ENCODE data around the gene PHLDA1.

PHLDA1 gene

GRCh38 chr12:76020731-76021672, 10.6 kb downstream of the PHLDA1 start:
- no peak for DNase-seq
- intact Hi-C loops (cut with DNase I) = loop anchor here (10.0 kb wide), 1 partner anchor 296 kb away; no protein-coding TSS in a partner anchor

DNA sequence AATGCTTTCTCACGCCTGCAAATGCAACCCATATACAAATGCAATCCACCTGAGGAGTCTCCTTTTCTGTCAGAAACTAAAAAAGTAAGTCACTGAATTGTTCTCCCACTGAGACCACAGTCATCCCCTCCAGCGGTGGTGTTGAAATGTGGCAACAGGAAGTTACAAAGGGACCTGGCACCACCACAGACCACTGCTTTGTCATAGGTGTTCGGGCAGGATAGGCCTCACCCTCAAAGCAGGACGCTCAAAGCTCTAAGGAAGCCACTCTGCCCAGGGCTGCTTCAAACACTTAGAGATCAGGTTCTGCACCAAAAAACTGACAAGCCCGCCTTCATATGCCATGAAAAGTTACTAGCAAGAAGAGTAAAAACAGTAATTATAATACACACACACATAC, 11.3 kb downstream of the PHLDA1 start:
- intact Hi-C loops (cut with DNase I) = loop anchor here (10.0 kb wide), 1 partner anchor 295 kb away; no protein-coding TSS in a partner anchor
- no peak for DNase-seq

- DNase-seq = no peak
- intact Hi-C loops (cut with DNase I) = no loop called here
Measured at GRCh38 chr12:76018672-76019071, 12.9 kb downstream of the PHLDA1 start.

- intact Hi-C loops (cut with DNase I) = no loop called here
- no peak for DNase-seq
Measured at GRCh38 chr12:76018111-76018510, 13.5 kb downstream of the PHLDA1 start.

DNA sequence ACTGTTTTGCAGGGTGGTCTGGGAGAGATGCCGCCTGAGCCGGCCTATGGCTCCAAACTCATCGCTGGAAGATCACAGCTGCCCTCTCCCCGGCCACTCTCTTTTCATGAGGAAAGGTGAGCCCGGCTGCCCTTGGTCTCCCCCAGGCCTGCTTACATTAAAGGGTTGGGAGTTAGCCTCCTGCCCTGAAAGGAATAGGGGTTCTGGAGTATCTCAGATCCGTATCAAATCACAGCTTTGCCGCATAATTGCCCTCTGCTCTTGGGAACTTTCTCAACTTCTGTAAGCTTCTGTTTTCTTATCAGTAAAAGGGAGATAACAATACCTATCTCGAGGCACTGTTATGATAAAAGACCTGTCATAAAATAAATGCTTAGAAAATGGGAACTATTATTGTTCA, 17.6 kb downstream of the PHLDA1 start:
- intact Hi-C loops (cut with DNase I) = no loop called here
- no peak for DNase-seq

DNA sequence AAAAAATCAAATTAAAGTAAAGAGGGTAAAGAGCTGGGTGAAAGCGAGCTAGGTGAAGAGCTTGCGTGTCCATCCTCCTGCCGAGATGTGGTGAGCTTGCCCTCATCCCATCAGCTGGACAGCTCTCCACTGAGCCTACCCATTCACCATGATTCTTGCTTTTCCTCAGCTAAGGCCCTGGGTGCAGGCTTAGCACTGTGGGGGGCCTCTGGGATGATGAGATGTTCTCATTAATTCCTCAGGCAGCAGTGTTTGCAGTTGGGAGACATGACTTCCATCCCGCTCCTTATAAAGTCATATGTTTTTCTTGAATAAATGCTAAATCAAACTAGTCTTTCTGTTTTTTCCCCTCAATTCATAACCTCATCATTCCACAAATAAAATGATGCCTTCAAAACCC, 18.0 kb downstream of the PHLDA1 start:
- intact Hi-C loops (cut with DNase I) = no loop called here
- DNase-seq = no peak

DNA sequence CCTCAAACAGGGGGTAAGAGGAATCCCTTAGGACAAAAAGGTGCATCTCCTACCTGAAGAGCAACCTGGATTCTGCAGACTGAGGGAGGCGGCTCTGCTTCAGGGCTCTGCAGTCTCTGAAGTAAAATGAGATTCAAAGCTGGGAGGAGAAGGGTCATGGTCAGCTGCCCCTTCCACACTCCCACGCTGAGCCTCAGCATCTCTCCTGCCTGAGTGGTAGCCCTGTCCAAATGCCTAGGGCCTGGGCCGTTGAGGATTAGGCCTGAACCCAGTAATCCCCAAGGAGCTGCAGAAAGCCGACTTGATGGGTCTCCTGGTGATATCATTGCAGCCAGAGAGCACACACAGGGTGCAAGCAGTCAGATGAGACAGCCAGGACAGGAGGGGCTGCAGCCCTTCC, 18.9 kb downstream of the PHLDA1 start:
- no peak for DNase-seq
- intact Hi-C loops (cut with DNase I) = no loop called here

- no peak for DNase-seq
- intact Hi-C loops (cut with DNase I) = no loop called here
Measured at GRCh38 chr12:76010732-76011458, 20.7 kb downstream of the PHLDA1 start.

DNA sequence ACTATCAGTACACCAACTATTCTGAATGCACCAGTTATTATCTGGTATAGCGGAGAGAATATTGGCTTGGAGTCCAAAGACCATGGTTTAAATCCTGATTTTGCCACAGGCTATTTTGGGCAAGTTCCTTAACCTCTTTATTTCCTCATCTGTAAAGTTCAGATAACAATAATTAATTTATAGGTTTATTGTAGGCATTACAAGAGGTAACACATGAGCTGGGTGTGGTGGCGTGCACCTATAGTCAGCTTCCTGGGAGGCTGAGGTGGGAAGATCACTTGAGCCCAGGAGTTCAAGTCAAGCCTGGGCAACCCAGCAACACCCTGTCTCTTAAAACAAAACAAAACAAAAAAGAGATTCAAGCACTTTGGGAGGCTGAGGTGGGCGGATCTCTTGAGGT, 23.1 kb downstream of the PHLDA1 start:
- intact Hi-C loops (cut with DNase I) = no loop called here
- DNase-seq = no peak

DNA sequence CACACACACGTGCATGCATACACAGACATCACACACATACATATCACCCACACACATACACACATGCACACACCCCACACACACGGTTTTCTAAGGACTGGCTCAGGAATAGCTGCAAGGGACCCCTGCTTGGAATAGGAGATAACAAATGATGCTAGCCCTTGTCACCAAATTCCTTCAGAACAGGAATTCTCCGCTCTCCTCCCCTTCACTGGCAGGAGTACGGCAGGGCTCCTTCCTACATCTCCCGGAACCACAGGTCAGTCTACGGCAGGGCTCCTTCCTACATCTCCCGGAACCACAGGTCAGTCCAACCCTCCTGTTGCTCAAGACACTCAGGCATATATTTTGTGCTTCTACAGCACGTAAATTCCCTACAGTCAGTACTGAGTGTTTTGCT, 23.9 kb downstream of the PHLDA1 start:
- DNase-seq = no peak

GRCh38 chr12:76006028-76006925, 25.3 kb downstream of the PHLDA1 start:
- DNase-seq = no peak
- intact Hi-C loops (cut with DNase I) = no loop called here

More for the DNA sequence above, 23.9 kb downstream of the PHLDA1 start:
- intact Hi-C loops (cut with DNase I) = no loop called here

- intact Hi-C loops (cut with DNase I) = no loop called here
Measured at GRCh38 chr12:76003355-76003638, 28.3 kb downstream of the PHLDA1 start.

DNA sequence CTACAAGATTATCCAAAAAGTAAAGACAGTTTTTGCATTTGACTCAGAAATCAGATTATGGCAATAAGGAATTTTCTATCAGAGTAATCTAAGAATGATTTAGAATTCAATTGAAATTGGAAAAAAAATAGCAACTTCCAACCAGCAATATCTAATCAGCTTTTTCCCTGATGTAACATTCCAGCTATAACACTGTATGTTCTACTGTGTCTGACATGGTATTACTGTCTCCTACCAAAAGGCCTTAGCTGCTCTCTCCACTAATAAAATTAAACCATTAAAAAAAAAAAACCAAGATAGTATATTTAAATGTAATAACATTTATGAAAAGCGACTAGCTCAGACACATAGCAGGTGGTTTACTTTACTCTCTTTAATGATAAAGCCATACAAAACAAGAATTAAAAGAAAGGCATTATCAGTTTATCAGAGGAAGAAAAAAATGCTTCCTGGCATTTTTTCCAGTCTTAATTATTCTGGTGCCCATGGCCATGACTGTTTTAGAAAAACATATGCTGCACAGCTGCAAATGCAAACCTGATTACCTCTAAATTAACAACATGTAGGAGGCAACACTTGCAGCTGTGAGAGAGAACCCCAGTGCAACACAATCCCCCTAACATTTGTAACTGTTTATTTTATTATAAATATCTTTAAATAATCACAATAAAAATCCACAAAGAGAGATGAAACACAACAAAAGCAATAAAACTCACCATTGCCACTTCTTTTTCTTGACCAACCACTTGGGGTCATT, 28.8 kb downstream of the PHLDA1 start:
- DNase-seq = no peak
- intact Hi-C loops (cut with DNase I) = no loop called here

More at GRCh38 chr12:76003355-76003638, 28.3 kb downstream of the PHLDA1 start:
- no peak for DNase-seq

DNA sequence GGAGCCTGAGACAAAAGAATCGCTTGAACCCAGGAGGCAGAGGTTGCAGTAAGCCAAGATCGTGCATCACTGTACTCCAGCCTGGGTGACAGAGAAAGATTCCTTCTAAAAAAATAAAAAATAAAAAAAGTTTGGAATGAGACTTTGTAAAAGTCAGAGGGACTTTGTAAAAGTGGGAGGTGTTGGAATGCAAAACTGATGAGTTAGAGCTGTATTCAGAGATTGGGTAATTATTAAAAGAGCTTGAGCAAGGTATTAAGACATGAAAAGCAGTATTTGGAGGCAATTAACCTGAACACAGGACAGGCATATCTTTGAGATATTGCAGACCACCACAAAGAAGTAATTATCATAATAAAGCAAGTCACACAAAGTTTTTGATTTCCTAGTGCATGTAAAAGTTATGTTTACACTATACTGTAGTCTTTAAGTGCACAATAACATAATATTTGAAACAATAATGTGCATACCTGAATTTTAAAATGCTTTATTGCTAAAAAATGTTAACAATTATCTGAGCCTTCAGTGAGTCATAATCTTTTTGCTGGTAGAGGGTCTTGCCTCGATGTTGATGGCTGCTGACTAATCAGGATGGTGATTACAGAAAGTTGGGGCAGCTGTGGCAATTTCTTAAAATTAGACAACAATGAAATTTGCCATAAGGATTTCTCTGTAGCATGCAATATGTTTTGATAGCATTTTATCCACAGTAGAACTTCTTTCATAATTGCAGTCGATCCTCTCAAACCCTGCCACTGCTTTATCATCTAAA, 33.1 kb downstream of the PHLDA1 start:
- no peak for DNase-seq
- intact Hi-C loops (cut with DNase I) = no loop called here

DNA sequence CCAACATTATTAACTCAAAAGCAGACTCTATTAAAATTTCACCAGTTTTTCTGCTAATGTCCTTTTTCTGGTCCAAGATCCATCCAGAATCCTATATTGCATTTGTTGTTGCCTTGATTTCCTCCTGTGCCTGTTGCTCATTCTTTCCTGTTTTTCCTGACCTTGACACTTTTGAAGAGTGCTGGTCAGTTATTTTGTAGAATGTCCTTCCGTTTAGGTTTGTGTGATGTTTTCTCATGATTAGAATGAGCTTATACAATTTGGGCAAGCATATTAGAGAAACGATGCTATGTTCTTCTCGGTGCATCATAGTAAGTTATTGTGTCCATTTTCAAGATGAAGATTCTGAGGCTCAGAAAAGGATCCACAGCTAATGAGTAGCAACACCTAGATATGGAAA, 33.9 kb downstream of the PHLDA1 start:
- DNase-seq = no peak
- intact Hi-C loops (cut with DNase I) = no loop called here

- intact Hi-C loops (cut with DNase I) = no loop called here
- DNase-seq = no peak
Measured at GRCh38 chr12:75996861-75997447, 34.6 kb downstream of the PHLDA1 start.

- intact Hi-C loops (cut with DNase I) = no loop called here
- DNase-seq = no peak
Measured at GRCh38 chr12:75995691-75996090, 35.9 kb downstream of the PHLDA1 start.

- intact Hi-C loops (cut with DNase I) = no loop called here
- no peak for DNase-seq
Measured at GRCh38 chr12:75994069-75994740, 37.4 kb downstream of the PHLDA1 start.

All from posterior cingulate gyrus (tissue), 11 donors.